CD14-positive monocyte (primary cell): Measurements from ENCODE around the gene CRYBG1. TPM values are rescaled to one million over a fixed set of nuclear protein-coding genes. Genes with fewer than 3 reads are reported as not detected.

Experiments
- DNase-seq, 3 donors: peaks; one replicate each; pipeline ENCODE4 v3.0.0-alpha.2; 2011 to 2022
- H2AFZ ChIP-seq: 2 replicates; pipeline ENCODE4 v1.6.0; 2012; ENCODE audit warnings: mild to moderate bottlenecking, low read depth, low read length, inconsistent platforms; ENCODE audit not compliant: insufficient read depth, poor library complexity, severe bottlenecking
- H3K27ac ChIP-seq, 2 donors: 1 replicate in 1 of 2; 2 replicates in 1 of 2; pipeline ENCODE4 v1.5.1; 2012 to 2013; ENCODE audit warnings: low read length in 2 of 2, control low read depth in 1 of 2, inconsistent platforms in 1 of 2, low read depth in 1 of 2, mild to moderate bottlenecking in 1 of 2
- H3K27me3 ChIP-seq, 2 donors: one replicate each; pipeline versions ENCODE4 v1.6.0 to v1.6.1; 2011 to 2013; ENCODE audit warnings: low read length in 2 of 2; ENCODE audit not compliant: control insufficient read depth in 2 of 2, insufficient read depth in 2 of 2
- H3K36me3 ChIP-seq, 2 donors: replicated peaks in 1 of 2; 1 replicate in 1 of 2; 2 replicates in 1 of 2; pipeline versions ENCODE4 v1.5.1 to v1.6.1; 2012 to 2013; ENCODE audit warnings: low read length in 2 of 2, control low read depth in 1 of 2, inconsistent platforms in 1 of 2, mild to moderate bottlenecking in 1 of 2; ENCODE audit not compliant: insufficient read depth in 2 of 2, control insufficient read depth in 1 of 2
- H3K4me1 ChIP-seq, 2 donors: 1 replicate in 1 of 2; 2 replicates in 1 of 2; pipeline versions ENCODE4 v1.5.1 to v1.6.1; 2012 to 2013; ENCODE audit warnings: low read length in 2 of 2, control low read depth in 1 of 2, inconsistent platforms in 1 of 2, mild to moderate bottlenecking in 1 of 2, moderate library complexity in 1 of 2; ENCODE audit not compliant: insufficient read depth in 2 of 2, control insufficient read depth in 1 of 2
- H3K4me2 ChIP-seq: replicated peaks from 2 replicates; pipeline ENCODE3; 2012; ENCODE audit warnings: low read length, moderate library complexity, mild to moderate bottlenecking; ENCODE audit not compliant: poor library complexity, severe bottlenecking; ENCODE audit errors: extremely low read depth
- H3K4me3 ChIP-seq, 3 experiments: fragments of 200-600 bp in 1 of 3; sonication (generic) in 1 of 3; replicated peaks in 1 of 3; 1 replicate in 2 of 3; 2 replicates in 1 of 3; pipeline ENCODE4 v1.5.1; 2011 to 2013; ENCODE audit warnings: low read length in 3 of 3, mild to moderate bottlenecking in 3 of 3, control low read depth in 2 of 3, low read depth in 2 of 3, inconsistent platforms in 1 of 3, moderate library complexity in 1 of 3
- H3K79me2 ChIP-seq: 2 replicates; pipeline ENCODE4 v1.6.0; 2012; ENCODE audit warnings: mild to moderate bottlenecking, control low read depth, inconsistent platforms, low read length, moderate library complexity; ENCODE audit not compliant: insufficient read depth
- H3K9ac ChIP-seq: 2 replicates; pipeline ENCODE4 v1.6.0; 2017; ENCODE audit warnings: low read length, mild to moderate bottlenecking; ENCODE audit not compliant: insufficient read depth, poor library complexity, severe bottlenecking
- H3K9me3 ChIP-seq, 2 donors: replicated peaks in 1 of 2; 1 replicate in 1 of 2; 2 replicates in 1 of 2; pipeline versions ENCODE4 v1.5.1 to v1.6.1; 2012 to 2013; ENCODE audit warnings: low read length in 2 of 2, control low read depth in 1 of 2; ENCODE audit not compliant: control insufficient read depth in 1 of 2, insufficient read depth in 1 of 2
- H4K20me1 ChIP-seq: 2 replicates; pipeline ENCODE4 v1.6.0; 2012; ENCODE audit warnings: mild to moderate bottlenecking, low read length, control low read depth, moderate library complexity; ENCODE audit not compliant: insufficient read depth
- H3K27ac Mint-ChIP-seq, 7 donors: one replicate each; pipeline ENCODE4 v1.8.0; 2020; ENCODE audit warnings: mild to moderate bottlenecking in 7 of 7, mixed read lengths in 7 of 7, moderate library complexity in 6 of 7, inconsistent platforms in 2 of 7
- H3K27me3 Mint-ChIP-seq, 3 donors: one replicate each; pipeline ENCODE4 v1.8.0; 2021 to 2022; ENCODE audit warnings: low read depth in 3 of 3, mild to moderate bottlenecking in 3 of 3, mixed read lengths in 3 of 3, moderate library complexity in 3 of 3, inconsistent platforms in 1 of 3
- H3K36me3 Mint-ChIP-seq, 2 donors: one replicate each; pipeline ENCODE4 v1.8.0; 2020; ENCODE audit warnings: mixed read lengths in 2 of 2, inconsistent platforms in 1 of 2, mild to moderate bottlenecking in 1 of 2
- H3K4me1 Mint-ChIP-seq: one replicate; pipeline ENCODE4 v1.8.0; 2020; ENCODE audit warnings: mild to moderate bottlenecking, mixed read lengths
- H3K4me3 Mint-ChIP-seq, 2 donors: one replicate each; pipeline ENCODE4 v1.8.0; 2020; ENCODE audit warnings: mild to moderate bottlenecking in 2 of 2, mixed read lengths in 2 of 2, moderate library complexity in 1 of 2
- H3K9me3 Mint-ChIP-seq, 7 donors: one replicate each; pipeline ENCODE4 v1.8.0; 2020 to 2022; ENCODE audit warnings: mixed read lengths in 7 of 7, mild to moderate bottlenecking in 6 of 7, moderate library complexity in 6 of 7, inconsistent platforms in 2 of 7
- WGBS: methylation state at CpG from one replicate; pipeline ENCODE4 v1.1.5; 2013; ENCODE audit warnings: missing lambda C conversion rate; ENCODE audit not compliant: insufficient coverage; 5-methylcytosine and 5-hydroxymethylcytosine counted together
- intact Hi-C, 2 donors: fragments of 100-400 bp; cut with micrococcal nuclease; formaldehyde crosslinking; loops; one replicate each; pipeline versions ENCODE4 v1.15.0 to v1.15.1; 2023
- polyA plus RNA-seq, 3 donors: library from polyadenylated mRNA; depleted of rRNA in 1 of 3; unstranded in 2 of 3; stranded (reverse) in 1 of 3; fragments of 300-500 nt in 2 of 3; fragments of >200 nt in 1 of 3; fragmentation: Illumina TruSeq in 2 of 3; gene quantifications; 1 replicate in 2 of 3; 2 replicates in 1 of 3; pipeline ENCODE4 v1.2.3, GENCODE V29; 2012 to 2021
- TF ChIP-seq, protein P1 (sequence below): fragments of 200-600 bp; IDR thresholded peaks from one replicate; pipeline ENCODE4 v1.8.0; 2022; ENCODE audit warnings: antibody characterized with exemption, mild to moderate bottlenecking

The CRYBG1 gene
- polyA plus RNA-seq, 3 donors = 7.9 to 11.9 (median 11.1) TPM

DNA sequence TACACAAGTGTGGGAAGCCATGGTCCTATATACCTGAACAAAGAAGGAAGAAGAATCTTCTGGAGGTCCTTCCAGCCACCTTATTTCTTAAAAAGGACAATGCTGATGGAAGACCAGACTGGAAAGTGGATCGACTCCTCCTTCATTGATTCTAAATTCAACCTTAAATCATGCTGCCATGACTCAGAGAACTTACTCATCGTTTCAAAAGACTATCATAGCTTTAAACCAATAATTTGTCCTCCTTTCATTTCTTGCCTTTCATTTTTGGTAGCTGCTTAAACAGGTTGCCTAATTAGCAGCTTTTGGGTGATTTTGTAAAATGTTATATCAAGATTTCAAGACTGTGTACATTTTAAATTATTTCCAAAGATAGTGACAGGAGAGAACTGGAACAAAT, 208.0 kb downstream of the CRYBG1 start:
- no peak overlapping the region for H3K27ac Mint-ChIP-seq
- peaks cover 56 to 76% of the 10 kb centered on the region in 2 donors for H3K36me3 ChIP-seq
- peak overlapping the region in 1 of 2 donors; percentile 14 for H3K27ac ChIP-seq
- no peak overlapping the region for H3K4me3 ChIP-seq
- H3K27me3 ChIP-seq = no peaks in the 10 kb centered on the region
- H2AFZ ChIP-seq = no peak overlapping the region
- TF ChIP-seq, protein P1, sequence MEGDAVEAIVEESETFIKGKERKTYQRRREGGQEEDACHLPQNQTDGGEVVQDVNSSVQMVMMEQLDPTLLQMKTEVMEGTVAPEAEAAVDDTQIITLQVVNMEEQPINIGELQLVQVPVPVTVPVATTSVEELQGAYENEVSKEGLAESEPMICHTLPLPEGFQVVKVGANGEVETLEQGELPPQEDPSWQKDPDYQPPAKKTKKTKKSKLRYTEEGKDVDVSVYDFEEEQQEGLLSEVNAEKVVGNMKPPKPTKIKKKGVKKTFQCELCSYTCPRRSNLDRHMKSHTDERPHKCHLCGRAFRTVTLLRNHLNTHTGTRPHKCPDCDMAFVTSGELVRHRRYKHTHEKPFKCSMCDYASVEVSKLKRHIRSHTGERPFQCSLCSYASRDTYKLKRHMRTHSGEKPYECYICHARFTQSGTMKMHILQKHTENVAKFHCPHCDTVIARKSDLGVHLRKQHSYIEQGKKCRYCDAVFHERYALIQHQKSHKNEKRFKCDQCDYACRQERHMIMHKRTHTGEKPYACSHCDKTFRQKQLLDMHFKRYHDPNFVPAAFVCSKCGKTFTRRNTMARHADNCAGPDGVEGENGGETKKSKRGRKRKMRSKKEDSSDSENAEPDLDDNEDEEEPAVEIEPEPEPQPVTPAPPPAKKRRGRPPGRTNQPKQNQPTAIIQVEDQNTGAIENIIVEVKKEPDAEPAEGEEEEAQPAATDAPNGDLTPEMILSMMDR = no peak
- H4K20me1 ChIP-seq = peaks cover 6% of the 10 kb centered on the region
- peaks cover 59 to 75% of the 10 kb centered on the region in 2 donors for H3K36me3 Mint-ChIP-seq
- intact Hi-C loops = loop anchor here in 1 of 2 donors (10.0 kb wide), 1 partner anchor 234 kb away; no protein-coding TSS in a partner anchor
- no peak for DNase-seq
- H3K4me2 ChIP-seq = no peak overlapping the region
- H3K4me1 ChIP-seq = peaks cover 15 to 20% of the 10 kb centered on the region in 2 donors
- WGBS = no CpG with 5 or more reads among the region's 2 CpGs
- no peak overlapping the region for H3K9ac ChIP-seq
- H3K79me2 ChIP-seq = peaks cover 17% of the 10 kb centered on the region
- no peak overlapping the region for H3K4me3 Mint-ChIP-seq
- peaks cover 31% of the 10 kb centered on the region for H3K4me1 Mint-ChIP-seq
- peaks cover 0 to 6% (median 0%) of the 10 kb centered on the region in 3 donors for H3K27me3 Mint-ChIP-seq
- no peaks in the 10 kb centered on the region for H3K9me3 Mint-ChIP-seq
- H3K9me3 ChIP-seq = no peaks in the 10 kb centered on the region

DNA sequence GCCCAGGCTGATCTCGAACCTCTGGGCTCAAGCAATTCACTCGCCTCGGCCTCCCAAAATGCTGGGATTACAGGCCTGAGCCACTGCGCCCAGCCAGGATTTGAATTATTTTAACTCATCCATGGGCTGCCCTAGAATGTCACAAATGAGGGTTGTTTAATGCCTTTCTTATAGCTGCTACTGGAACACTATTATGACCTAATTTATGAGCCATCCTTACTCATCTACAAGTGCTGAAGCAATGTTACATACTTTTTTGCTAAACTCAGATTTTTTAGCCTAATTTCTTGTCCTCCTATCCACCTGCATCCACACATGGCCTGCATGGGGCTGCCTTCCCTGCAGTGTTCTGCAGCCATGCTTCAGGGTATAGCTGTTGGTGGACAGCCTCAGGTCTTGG, 208.9 kb downstream of the CRYBG1 start:
- DNase-seq = no peak

More for the DNA sequence above, 208.9 kb downstream of the CRYBG1 start:
- peak overlapping the region in 1 of 2 donors; percentile 3 for H3K27ac ChIP-seq
- peaks cover 17 to 23% of the 10 kb centered on the region in 2 donors for H3K4me1 ChIP-seq
- H3K79me2 ChIP-seq = peaks cover 8% of the 10 kb centered on the region
- Mint-ChIP-seq H3K4me3 (no peak overlapping the region), H3K4me1 (peaks cover 33% of the 10 kb centered on the region), H3K9me3 (no peaks in the 10 kb centered on the region), H3K36me3 (peaks cover 51 to 69% of the 10 kb centered on the region in 2 donors), H3K27me3 (peaks cover 0 to 6% (median 0%) of the 10 kb centered on the region in 3 donors), H3K27ac (peak overlapping the region in 1 of 7 donors; percentile 50)
- TF ChIP-seq, protein P1 = no peak
- H3K9ac ChIP-seq = no peak overlapping the region
- H3K9me3 ChIP-seq = no peaks in the 10 kb centered on the region
- no peak overlapping the region for H2AFZ ChIP-seq
- peaks cover 47 to 67% of the 10 kb centered on the region in 2 donors for H3K36me3 ChIP-seq
- H3K27me3 ChIP-seq = no peaks in the 10 kb centered on the region
- WGBS = 98% methylated on average over 4 of the region's 4 CpGs
- H3K4me3 ChIP-seq = no peak overlapping the region
- peaks cover 6% of the 10 kb centered on the region for H4K20me1 ChIP-seq
- no peak overlapping the region for H3K4me2 ChIP-seq
- intact Hi-C loops = loop anchor here in 1 of 2 donors (10.0 kb wide), 1 partner anchor 235 kb away; no protein-coding TSS in a partner anchor
